Measurements from ENCODE around the gene ONECUT1.

The ONECUT1 gene

DNA sequence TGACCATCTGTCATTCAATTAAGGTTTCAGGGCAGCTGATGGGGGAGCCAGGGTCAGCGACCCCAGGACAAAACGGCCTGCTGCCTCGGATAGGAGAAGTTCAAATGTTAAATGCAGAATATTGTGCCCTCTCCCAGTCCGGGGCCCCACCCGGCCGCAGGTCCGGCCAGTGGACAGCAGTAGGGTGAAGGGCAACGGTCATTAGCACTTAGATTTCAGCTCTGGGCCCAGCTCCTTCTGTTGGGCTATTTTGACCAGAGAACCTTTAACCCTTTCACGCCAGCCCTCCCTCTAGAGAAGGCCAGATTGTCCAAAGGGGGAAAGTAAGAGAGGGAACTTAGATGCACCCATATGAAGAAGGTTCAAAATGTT lies 16.1 kb upstream of the ONECUT1 start:
- TF ChIP-seq, protein P1, sequence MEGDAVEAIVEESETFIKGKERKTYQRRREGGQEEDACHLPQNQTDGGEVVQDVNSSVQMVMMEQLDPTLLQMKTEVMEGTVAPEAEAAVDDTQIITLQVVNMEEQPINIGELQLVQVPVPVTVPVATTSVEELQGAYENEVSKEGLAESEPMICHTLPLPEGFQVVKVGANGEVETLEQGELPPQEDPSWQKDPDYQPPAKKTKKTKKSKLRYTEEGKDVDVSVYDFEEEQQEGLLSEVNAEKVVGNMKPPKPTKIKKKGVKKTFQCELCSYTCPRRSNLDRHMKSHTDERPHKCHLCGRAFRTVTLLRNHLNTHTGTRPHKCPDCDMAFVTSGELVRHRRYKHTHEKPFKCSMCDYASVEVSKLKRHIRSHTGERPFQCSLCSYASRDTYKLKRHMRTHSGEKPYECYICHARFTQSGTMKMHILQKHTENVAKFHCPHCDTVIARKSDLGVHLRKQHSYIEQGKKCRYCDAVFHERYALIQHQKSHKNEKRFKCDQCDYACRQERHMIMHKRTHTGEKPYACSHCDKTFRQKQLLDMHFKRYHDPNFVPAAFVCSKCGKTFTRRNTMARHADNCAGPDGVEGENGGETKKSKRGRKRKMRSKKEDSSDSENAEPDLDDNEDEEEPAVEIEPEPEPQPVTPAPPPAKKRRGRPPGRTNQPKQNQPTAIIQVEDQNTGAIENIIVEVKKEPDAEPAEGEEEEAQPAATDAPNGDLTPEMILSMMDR (IDR thresholded peaks at IDR 0.05; ENCODE audit: borderline replicate concordance, insufficient read depth, low read depth, low read length), result no peak
- H3K4me3 ChIP-seq (ENCODE audit: low read depth, low read length), result no peak overlapping the region

DNA sequence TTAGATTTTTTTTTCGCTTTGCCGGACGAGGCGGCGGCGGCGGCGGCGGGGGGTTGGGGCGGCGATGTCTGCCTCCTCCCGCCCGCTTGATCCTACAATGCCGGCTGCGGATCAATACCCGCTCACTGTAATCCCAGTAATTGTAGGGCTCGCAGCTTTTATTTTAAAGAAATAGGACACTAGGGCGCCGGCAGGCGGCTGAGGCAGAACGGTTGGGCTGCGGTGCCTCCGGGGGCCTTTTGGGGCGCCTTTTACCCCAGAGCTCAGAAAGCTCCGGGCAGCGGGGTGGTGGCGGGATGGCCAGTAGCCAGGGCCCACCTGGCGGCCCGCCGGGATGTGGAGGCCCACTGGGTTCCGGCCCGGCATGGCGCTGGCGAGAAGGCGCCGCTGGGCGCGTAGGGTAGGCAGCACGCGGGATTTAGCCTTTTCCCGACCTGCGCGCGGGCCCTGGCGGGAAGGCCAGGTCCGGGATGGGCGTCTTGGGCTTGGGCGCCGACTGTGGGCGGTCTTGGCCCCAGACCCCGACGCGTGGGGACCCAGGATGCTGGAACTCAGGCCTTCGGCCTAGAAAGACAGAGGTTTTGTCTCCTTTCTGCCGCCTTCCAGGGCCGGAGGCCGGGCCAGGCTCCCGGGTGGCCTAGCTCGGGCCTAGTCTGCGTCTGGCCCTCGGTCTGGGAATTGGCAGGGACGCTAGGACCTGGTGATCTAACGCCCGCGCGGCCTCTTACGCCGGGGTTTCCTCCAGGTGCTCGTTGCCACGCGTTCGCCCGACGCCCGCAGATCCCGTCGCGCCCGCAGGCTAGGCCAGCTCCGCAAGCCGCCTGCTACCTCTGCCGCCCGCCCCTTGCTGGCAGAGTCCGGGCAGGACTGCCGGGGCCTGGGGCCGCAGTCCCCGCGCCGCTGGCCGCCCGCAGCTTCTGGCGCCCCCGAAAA lies 15.5 kb upstream of the ONECUT1 start:
- TF ChIP-seq, protein P1 (IDR thresholded peaks at IDR 0.05; ENCODE audit: borderline replicate concordance, insufficient read depth, low read depth, low read length), result no peak
- H3K4me3 ChIP-seq (ENCODE audit: low read depth, low read length), result no peak overlapping the region

DNA sequence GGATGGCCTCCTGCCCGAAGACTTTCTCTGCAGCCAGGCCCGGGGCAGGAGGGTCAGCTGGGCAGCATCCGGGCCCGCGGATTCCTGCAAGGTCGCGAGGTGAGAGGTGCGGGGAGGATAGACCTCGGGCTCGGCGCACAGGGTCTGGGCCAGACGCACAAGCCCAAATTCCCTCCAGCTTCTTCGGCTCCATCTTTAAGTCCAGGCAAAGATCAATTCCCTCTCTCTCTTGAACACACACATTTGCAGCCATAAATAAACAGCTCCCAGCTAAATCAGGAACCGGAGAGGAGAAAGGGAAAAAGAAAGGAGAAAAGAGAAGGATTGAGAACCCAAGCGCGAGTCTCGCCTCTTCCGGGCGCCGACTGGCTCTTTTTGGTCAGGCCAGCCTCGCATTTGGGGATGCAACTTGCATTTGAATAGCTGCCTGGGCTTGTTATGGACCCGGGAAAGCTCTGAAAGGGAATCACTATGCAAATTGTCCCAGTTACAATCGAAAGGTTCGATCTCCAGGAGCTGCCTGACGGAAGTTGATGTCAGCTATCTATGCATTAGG lies 14.5 kb upstream of the ONECUT1 start:
- no peak overlapping the region for H3K4me3 ChIP-seq (ENCODE audit: low read depth, low read length)
- TF ChIP-seq, protein P1 (IDR thresholded peaks at IDR 0.05; ENCODE audit: borderline replicate concordance, insufficient read depth, low read depth, low read length), result no peak

DNA sequence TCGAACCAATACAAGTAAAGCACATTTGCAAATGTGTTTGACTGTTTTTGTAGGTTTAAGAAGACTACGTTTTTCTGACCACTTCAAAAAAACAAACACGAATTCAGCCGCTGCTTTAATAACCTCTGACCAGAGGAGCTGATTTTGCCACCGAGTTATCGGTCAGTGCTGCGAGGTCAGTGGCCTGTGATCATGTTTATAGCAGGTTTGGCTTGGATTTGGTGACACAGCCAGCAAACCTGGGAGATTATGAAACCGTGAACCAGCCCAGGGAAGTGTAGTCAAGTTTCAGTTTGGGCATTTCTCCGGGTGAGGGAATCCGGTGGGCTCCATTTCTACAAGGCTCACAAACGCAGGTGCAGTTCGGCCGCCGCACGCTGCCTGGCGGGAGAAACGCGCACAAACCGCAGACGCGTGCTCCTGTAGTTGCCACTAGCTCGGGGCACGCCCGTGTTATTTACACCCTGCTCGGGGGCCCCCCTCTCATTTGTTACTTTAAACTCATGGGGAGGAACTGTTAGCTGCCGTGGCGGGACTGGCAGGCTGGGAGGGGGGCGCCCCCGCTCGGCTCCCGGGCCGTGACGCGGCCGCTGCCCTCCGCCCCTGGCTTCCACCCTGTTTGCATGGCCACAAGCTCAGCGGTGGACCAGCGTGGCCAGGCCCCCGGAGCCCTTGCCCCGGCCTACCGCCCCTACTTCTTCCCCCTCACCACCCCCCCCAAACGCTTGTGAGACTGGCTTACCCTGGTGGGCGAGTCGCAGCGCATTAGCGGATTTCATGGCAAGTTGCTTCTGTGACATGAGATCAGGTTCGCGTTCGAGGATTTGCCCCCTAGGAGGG lies 13.6 kb upstream of the ONECUT1 start:
- H3K4me3 ChIP-seq (ENCODE audit: low read depth, low read length), result no peak overlapping the region

DNA sequence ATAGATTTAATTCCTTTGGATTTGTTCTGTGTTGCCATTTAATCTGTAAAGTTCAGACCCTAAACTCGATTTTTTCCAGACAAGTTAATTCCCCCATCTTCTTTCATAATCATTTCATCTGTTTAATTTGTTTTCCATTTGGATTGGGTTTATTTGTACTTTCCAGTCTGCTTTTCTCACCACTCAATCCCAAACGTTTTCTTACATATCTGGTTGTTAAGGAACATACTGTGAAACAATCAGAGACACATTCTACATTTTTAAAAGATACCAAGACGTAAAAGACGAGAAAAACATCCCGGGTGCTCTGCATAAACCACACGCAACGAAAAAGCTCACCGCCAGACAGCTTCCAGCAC lies 13.0 kb upstream of the ONECUT1 start:
- H3K4me3 ChIP-seq (ENCODE audit: low read depth, low read length), result no peak overlapping the region
- TF ChIP-seq, protein P1 (IDR thresholded peaks at IDR 0.05; ENCODE audit: borderline replicate concordance, insufficient read depth, low read depth, low read length), result no peak

More for the DNA sequence above, 13.6 kb upstream of the ONECUT1 start:
- TF ChIP-seq, protein P1 (IDR thresholded peaks at IDR 0.05; ENCODE audit: borderline replicate concordance, insufficient read depth, low read depth, low read length), result no peak

DNA sequence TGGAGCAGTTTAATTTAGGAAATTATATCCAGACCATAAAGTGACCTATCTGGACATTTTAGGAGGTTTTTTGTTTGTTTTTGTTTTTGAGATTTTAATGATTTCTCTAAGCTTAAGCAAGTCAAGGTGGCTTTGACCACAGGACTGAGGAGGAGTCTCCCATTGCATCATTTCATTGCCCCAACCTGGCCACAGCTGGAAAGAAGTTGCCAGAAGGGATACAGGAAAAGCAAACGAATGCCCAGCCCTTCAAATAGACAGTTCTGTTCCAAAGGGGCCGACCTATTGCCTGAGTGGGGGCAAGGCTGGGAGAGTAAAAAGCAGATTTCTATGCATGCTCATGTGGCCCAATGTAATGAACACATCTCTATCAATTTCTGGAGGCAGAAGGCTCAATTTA lies 12.0 kb upstream of the ONECUT1 start:
- TF ChIP-seq, protein P1 (IDR thresholded peaks at IDR 0.05; ENCODE audit: borderline replicate concordance, insufficient read depth, low read depth, low read length), result no peak
- H3K4me3 ChIP-seq (ENCODE audit: low read depth, low read length), result no peak overlapping the region

Measured in GM12875 (cell line).